ENCODE data around the gene HEG1.
"Not testable (repeated sequence)": the region's sequence is repeated elsewhere in the genome, so short reads cannot be mapped to it uniquely, and the experiment has no call there.

Gene HEG1

DNA sequence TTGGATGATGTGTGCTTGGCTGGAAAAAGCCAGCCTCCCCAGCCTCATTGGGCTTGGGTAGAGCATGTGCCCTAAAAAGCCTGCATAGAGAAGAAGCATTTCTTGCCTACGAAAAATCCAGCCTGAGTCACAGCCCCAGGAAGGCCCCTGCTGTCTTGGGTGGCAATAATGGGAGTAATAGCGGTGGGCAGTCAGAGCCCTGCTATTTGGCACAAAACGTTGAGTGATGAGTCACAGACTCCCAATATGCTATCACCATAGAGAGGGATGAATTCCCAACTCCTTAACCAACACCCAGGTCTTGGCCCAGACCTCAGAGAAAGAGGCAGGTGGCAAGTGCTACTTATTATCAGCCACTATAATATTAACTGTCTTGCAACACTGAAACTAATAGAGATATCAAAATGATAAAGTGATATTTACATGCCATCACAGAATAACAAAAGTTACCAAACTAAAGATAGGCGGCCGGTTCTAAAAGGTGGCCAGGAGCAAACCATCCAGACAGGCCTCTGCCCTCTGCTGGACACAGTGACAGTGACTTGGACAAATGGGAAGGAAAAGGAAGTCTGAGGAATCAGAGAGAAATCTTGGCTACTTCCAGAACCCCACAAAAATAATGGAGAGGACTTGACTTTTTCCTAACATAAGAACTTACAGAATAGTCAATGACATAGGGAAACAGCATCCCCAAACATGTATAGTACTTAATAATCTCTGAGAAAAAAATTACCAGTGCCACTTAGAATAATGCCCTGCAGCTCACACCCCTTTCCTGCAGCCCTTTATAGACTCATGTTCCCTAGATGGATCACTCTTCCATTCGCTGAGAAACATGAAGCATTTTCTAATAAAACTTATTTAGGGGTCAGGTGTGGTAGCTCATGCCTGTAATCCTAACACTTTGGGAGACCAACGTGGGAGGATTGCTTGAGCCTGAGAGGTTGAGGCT lies 69.3 kb downstream of the HEG1 start:
- no peak for DNase-seq (ENCODE audit: low read depth)

DNA sequence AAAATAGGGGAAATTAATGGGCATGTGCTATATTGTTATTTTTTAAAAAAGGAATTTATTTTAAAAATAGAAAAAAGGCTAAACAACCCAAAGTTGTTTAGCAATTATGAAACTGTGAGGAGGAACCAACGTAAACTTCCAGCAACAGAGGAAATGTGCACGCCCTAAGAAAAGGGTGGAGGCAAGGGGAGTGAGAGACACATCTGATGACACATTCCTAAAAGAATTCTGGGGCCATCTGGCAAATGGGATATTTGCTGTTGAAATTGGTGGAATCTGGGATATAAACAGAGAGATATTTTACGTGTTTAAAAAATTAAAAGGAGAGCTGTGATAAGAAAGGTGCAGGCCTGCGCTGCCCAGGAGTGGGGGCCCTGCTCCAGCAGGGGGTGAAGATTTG lies 70.4 kb downstream of the HEG1 start:
- DNase-seq (ENCODE audit: low read depth): no peak

DNA sequence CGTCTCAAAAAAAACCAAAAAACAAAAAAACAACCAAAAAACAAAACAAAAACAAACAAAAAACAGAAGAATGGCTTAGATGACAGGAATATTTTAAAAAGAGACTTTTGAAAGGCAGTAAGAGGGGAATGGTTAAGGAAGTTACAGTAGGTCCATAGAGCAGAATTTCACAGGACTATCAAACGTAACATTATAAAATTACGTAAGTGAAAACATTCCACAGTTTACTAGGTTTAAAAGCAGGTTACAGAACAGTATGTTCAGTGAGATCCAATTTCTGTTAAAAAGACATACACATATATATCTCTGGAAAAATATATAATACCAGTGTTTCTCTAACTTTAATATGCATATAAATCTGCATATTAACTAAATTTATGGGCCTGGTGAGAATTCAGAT lies 71.0 kb downstream of the HEG1 start:
- no peak for DNase-seq (ENCODE audit: low read depth)

DNA sequence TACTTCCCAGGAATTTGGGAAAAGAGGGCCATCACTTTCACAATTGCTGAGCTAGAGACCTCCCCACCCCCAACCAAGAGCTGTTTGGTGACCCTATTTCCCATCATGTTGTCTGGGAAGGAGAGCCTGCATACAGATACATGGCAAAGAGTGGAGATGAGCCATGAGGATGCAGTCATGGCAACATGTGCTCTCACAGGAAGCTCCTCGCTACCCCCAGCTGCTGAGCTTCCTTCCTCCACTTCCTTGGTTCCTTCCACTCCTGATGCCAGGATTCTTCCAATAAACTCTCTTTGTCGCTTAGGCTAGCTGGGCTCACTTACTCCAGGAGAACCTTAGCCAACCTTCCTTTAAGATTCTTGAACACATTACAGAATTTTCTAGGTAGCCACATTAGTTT lies 72.9 kb downstream of the HEG1 start:
- no peak for DNase-seq (ENCODE audit: low read depth)

DNA sequence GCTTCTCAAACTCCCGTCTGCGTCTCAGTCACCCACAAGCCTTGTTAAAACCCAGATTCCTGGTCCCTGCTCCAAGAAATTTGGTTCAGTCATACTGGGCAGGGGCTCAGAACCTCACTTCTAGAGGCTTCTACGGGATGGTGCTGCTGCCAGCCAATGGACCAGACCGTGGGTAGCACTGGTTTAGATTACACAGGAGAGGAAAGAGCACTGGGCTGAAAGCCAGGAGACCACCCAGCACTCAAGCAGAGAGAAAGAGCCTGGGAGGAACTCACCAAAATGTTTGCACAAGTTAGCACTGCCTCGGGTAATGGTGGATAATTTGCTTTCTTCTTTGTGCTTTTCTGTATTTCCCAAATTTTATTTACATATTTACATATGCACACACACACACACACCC lies 74.3 kb downstream of the HEG1 start:
- no peak for DNase-seq (ENCODE audit: low read depth)

DNA sequence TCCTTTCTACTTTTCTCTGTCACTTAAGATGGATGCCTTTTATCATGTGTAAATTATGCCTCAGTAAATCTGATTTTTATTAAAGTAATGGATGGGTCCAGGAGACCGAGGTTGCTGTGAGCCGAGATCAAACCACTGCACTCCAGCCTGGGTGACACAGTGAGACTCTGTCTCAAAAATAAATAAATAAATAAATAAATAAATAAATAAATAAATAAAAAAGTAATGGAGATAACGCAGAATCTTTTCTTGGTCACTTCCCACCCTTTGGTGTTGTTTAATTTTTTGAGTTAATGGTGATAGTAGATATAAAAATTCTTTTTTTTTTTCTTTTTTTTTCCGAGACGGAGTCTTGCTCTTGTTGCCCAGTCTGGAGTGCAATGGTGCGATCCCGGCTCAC lies 77.2 kb downstream of the HEG1 start:
- no peak for DNase-seq (ENCODE audit: low read depth)

DNA sequence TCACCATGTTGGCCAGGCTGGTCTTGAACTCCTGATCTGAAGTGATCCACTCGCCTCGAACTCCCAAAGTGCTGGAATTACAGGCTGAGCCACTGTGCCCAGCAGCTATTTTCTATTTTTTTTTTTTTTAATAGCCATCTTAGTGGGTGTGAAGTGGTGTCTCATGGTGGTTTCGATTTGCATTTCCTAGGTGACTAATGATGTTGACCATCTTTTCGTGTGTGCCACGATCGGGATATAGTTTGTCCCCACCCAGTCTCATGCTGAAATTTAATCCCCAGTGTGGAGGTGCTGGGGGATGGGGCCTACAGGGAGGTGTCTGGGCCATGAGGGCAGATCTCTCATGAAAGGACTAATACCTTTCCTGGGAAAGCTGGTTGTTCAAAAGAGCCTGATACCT lies 79.4 kb downstream of the HEG1 start:
- DNase-seq (ENCODE audit: low read depth): no peak

DNA sequence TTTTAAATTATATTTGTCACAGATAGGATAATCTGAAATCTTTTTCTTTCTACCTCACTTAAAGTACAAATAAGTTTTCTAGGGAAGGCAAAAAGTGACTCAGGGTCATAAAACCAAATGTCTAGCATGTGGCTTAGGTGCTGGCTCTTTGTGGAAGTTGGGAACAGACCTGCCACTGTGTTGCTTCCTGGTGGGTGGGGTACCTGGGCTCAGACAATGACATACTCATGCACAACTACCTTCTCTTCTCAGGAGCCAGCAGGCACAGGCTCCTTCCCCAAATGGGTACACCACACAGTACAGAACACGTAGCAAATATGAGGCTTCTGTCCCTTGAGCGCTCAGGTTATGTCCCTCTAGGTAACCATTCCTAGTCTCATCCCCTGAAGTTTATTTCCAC lies 81.1 kb downstream of the HEG1 start:
- DNase-seq (ENCODE audit: low read depth): no peak

DNA sequence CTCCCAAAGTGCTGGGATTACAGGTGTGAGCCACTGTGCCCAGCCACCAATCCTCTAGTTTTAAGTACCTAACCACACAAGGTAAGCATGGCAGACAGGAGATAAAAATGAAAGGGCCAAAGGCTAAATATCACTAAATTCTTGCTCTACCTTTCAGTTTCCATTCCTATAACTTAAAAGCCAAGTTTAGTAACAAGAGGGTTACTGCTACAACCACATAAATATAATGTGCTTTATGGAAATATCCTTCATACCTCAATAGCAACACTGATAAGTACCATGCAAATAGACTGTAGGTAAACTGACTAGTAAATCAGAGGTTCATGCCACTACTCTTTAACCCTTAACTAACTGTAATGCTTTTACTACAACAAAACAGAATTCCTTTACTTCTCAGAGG lies 82.5 kb downstream of the HEG1 start:
- DNase-seq (ENCODE audit: low read depth): no peak

DNA sequence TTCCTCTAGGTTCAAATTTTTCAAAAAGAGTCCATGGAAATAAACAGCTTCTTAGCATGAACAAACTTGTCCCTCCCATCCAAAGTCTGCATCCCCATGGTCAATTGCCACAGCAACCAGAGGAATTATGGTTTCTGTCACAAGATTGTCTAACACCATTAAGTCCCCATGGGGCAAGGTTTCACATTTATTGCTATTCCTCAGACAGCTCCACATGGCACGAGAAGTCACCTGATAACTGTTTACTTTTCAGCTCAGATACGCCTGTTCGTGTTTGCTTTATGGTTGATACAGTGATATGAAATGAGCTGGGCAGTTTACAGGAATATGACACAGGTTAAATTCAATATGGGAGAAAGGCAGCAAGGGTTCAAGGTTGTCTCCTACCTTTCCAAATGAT lies 83.3 kb downstream of the HEG1 start:
- no peak for DNase-seq (ENCODE audit: low read depth)

DNA sequence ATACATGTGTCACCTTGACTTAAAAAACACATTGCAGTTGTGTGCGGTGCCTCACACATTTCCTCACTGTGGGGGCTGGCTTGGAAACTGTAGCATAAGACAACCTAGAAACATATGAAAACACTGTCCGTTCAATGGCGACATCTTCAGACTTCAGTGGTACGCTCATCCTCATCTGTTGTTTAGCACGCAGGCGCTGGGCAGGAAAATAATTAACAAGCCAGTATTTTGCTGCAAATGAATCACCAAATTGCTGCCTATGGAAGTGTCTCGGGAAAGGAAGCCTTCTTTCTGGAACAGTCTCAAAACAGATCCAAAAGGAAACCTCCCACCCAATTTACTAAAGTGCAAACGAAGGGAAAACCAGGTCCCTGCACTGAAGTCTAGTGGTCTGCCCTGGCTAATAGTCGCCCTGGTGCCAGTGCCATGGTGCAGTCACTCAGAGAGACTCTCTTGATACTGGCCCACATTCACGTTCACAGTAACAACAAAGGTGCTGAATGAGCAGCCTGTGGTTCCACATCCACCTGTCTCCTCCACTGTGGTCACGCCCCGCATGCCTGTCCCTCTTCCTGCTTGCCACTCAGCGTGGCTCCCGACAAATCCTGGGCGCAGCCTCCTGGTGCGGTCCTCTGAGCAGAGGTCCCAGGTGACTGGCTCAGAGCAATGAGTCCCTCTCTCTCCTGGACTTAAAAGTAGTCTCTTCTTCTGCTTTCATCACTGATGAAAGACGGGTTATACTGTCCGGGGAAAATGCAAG lies 85.7 kb downstream of the HEG1 start:
- DNase-seq (ENCODE audit: low read depth): no peak

DNA sequence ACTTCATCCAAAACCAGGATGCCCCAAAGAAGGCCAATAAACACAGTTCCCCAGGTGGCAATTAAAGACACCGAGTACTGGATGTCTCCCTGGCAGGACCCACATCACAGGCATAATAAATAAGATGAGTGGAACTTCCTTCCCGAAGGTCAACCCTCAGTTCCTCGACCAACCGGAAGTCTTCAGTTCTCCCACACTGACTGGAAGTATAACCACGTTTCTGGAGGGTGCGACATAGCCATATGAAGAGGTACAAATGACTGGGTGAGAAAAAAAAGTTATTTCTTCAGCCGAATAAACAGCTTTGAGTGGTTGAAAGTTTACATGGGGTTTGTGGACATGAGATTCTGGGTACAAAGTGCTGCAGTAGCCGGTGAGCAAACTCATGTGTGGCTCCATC lies 86.6 kb downstream of the HEG1 start:
- no peak for DNase-seq (ENCODE audit: low read depth)

DNA sequence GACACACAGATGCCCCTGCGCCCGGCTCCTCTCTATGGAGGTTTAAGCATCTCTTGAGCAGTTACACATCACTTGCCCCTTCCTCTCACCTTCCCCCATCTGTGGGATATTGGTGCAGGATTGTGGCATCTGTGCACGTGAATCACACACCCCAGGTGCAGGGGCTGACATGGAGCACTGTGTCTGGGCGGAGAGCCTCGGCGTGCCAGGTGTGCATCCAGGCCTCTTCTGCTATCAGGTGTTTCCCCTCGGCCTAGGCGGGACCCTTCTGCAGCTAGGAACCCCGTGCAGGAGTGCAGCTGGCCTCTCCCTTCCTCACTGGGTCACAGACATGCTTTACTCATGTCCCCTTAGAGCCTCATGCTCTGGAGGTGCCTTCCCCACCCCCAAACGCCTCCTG lies 87.8 kb downstream of the HEG1 start:
- no peak for DNase-seq (ENCODE audit: low read depth)

DNA sequence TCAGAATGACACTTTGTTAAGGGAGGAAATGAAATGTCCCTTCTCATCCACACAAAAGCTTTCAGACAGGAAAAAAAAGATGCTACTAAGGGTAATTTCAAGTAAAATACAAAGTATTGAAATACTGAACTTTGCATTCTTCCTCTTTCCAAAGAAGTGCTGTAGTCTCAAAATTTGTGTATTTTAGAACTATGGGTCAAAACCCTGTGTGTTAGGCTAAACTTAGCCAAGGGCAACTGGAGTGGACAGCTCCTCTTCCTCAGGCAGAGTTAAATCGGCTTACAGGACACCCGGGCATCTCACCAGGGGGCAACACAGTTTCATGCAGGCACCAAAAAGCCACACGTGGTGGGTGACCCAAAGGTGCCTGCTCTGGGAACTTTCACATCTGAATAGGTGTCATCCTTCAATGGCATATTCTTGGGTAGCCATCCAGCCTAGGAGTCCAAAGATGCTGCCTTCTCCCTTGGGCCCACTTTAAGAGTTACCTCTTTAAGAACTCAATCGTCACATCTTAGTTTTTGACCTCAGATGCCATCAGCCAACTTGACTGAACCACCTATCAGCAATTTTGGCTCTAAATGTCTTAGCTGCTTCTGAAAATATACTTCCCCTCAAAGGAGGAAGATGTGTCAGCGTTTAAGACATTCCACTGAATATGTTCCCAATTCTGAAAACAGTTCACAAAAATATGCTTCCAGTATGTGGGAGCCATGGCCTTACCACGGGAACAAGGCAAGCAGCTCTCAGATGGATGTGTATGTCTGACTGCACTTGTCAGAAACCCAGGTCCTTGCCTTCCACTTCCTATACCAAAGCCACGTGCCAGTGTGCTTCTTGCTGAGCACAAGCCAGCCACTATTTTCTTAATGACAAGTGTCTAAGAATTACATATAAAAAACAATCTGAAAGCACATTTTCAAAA lies 89.0 kb downstream of the HEG1 start:
- no peak for DNase-seq (ENCODE audit: low read depth)

DNA sequence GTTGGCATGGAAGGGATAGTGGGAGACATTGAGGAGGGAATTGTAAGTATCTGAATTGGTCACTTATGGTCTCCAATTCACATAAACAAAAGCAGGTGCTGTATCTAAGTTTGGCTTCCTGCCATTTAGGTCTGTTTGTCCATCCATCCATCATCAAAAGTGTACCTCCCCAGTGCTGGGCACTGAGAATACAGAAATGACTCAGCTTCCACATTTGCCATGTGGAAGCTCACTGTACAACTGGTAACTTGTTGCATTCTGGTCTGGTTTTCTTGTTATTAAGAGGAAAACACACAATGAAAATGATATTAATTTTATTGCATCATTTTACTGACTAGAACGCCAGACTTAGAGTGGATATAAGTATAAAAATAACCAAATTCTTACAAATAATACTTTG lies 90.4 kb downstream of the HEG1 start:
- DNase-seq (ENCODE audit: low read depth): no peak

DNA sequence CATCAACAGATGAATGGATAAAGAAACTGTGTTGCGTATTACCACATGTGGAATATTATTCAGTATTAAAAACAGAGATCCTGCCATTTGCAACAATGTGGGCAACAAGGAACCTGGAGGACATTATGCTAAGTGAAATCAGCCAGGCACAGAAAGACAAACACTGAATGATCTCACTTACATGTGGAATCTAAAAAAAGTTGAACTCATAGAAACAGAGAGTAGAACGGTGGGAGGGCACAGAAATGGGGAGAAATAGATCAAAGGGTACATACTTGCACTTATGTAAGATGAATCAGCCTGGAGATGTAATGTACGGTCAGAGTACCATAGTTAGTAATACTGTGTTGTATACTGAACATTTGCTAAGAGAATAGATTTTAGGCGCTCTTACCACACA lies 91.4 kb downstream of the HEG1 start:
- no peak for DNase-seq (ENCODE audit: low read depth)

DNA sequence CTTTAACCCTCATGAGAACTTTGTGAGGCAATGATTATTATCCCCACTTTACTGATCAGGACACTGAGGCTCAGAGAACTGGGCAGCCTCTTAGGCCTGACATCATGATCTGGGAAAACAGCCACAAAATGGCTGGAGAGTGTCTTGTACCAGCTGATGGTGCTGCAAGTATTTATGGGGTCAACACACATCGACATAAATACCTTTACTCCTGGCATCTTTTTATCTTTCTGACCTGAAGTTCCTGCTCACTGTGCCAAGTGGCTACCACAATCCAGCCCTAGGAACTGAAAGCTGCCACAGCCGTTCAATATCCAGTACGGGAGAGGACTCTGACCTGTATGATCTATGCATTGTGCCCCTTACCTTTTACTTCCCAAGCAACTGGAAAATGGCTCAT lies 92.0 kb downstream of the HEG1 start:
- DNase-seq (ENCODE audit: low read depth): no peak

DNA sequence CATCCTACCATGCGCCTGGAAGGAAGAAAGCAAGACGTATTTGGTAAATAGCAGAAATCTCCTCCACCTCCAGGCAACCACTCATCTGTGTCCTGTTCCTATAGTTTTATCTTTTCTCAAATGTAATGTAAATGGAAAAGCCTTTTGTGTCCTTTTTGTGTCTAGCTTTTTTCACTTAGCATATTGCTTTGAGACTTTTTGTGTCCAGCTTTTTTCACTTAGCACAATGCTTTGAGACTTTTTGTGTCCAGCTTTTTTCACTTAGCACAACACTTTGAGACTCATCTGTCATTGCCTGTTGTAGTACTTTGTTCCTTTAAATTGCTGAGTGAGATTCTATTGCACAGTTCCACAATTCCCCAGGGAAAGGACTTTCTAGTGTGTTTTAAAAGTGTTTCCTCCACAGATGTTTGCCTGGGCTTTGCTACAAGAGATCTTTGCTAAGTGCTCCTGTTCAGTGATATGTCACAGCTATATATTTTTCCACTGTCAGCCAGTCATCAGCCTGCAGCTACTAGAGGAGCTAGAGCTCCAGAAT lies 93.3 kb downstream of the HEG1 start:
- no peak for DNase-seq (ENCODE audit: low read depth)

DNA sequence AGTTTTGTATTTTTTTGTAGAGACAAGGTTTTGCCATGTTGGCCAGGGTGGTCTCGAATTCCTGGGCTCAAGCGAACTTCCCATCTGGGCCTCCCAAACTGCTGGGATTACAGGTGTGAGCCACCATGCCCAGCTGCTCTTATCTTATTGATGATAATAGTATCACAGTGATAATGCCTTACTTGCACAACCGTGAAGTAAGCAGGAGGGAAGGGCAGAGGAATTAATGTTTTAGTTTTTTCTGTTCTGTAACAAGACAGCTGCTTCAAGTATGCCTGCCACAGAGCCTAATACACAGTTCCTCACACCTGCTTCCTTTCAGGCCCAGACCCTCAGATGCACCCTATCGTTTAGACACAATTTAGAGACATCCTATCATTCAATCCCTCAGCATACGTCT lies 95.1 kb downstream of the HEG1 start:
- no peak for DNase-seq (ENCODE audit: low read depth)

DNA sequence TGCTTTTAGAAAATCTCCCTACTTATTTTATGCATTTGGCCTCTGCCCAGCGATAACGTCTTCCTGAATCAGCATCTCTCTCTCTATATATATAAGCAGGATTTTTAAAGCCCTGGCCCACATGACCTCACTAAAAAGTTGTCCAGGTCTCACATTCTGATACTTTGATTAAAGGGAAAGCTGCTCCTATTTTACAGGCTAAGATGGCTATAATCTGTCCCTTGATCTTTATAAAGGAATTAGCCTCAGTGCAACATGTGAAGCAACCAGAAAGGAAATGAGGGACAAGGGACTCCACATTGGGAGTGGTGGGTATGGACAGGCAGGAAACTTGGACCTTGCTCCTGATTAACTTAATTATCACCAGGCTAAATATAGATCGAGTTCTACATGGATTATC lies 95.7 kb downstream of the HEG1 start:
- no peak for DNase-seq (ENCODE audit: low read depth)

DNA sequence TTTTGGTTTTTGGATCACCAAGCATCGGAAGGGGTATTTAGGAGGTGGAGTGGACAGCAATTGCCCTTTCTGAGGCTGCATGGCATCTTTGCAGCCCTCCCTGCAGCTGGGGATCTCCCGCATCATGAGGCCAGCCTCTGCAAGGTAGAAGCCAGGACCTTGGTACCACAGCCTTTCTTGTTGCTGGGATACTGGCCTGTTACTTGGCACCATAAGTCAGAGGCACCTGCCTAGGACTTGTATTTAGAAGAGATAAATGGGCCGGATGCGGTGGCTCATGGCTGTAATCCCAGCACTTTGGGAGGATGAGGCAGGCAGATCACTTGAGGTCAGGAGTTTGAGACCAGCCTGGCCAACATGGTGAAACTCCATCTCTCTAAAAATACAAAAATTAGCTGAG lies 97.8 kb downstream of the HEG1 start:
- not testable (repeated sequence) for DNase-seq (ENCODE audit: low read depth)

DNA sequence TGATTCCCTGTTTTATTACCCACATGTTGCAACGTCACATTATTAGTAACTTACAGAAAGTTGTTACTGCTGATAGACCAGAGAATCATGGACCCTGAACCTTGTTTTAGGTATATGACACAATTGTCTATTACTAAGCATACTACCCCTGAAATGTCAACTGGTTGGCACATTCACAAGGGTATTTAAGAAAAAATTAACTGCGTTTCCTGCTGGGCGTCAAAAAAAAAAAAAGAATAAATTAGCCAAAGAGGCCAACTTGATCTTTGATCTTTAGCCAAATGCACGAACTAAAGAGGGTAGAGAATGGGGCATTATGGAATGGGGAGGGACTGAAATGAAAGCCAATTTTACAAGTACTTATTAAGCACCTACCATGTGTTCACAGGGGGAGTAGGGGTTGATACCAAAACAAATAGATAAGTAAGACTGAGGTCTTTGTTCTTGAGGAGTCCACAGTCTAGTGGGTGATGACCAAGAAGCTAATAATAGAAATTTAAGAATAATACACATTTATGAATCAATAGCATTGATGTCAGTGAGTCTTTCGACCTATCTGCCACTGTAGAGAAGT lies 103.4 kb downstream of the HEG1 start:
- DNase-seq (ENCODE audit: low read depth): no peak
